Measurements from ENCODE around the gene TRMU.

DNA sequence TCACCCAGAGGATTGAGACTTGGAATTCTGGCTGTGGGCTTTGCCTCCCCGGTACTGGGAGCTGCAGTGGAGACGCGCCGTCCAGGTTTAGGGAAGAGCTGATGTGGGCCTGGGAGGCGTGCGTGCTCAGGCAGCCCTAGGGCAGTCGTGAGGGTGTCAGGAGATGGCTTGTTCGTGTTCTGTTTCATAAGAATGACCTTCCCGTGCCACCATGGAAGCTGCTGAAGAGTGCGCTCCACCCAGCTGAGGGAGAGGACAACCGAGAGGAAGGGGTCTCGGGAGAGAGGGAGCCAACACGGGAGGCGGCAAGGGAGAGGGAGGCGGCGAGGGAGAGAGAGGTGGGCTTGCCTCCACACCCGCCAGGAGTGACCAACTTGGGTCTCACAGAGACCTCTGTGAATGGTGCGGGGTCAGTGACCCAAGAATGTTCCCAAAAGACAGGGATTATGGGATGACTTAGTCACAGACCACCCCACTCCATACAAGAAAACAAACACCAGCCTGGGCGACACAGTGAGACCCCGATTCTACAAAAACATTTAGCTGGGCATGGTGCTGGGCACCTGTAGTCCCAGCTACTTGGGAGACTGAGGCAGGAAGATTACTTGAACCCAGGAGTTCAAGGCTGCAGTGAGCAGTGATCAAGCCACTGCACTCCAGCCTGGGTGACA is 14.7 kb upstream of the TRMU start:
- TF ChIP-seq GATA2 (IDR thresholded peaks at IDR 0.05; ENCODE audit: low read depth, low read length) (no peak), GATA3 (IDR thresholded peaks at IDR 0.05; ENCODE audit: low read depth, low read length) (no peak)

All from SH-SY5Y (cell line).